Measurements from ENCODE around the gene WWOX.

Gene WWOX

GRCh38 chr16:78529881-78530280, 430.4 kb downstream of the WWOX start:
- DNase-seq (ENCODE audit: low read depth in 2 of 2) = no peak

GRCh38 chr16:78530283-78530682, 430.8 kb downstream of the WWOX start:
- no peak for DNase-seq (ENCODE audit: low read depth in 2 of 2)

- no peak for DNase-seq (ENCODE audit: low read depth in 2 of 2)
Measured at GRCh38 chr16:78535098-78535497, 435.6 kb downstream of the WWOX start.

DNA sequence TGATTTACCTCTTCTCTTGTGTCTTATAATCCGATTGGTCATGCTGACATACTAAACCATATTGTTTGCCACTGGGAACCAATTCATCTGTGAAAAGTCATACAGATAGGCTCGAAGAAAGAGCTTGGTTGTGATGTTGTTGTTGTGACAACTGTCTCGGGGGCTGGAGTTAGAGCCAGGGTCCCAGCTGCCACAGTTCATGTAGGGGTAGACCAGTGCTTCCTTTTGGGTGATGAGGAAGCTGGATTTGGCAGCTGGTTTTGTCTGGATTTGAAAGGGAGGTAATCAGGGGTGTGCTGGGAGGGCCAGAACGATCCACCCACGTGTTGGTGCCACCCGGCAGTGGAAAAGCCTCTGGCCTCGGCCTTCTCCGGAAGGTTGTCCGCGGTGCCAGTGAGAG, 438.1 kb downstream of the WWOX start:
- DNase-seq (ENCODE audit: low read depth in 2 of 2) = no peak

DNA sequence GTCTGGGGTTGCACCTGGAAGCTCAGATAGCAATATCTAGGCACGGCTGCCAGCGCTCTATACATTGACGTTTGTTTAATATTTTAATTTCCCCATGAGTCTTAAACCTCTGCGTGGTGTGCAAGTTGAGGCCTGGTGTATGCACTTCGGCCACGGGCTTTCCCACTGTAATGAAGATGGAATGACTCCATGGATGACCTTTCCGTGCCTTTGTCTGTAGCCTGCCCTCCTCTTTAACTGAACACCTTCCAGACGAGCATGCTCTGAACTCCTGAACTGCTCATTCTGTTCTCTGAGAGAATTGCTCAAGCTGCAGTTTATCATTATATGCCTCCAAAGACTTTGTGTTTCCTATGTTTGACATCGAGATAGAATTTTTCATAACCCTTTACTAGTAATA, 438.8 kb downstream of the WWOX start:
- no peak for DNase-seq (ENCODE audit: low read depth in 2 of 2)

DNA sequence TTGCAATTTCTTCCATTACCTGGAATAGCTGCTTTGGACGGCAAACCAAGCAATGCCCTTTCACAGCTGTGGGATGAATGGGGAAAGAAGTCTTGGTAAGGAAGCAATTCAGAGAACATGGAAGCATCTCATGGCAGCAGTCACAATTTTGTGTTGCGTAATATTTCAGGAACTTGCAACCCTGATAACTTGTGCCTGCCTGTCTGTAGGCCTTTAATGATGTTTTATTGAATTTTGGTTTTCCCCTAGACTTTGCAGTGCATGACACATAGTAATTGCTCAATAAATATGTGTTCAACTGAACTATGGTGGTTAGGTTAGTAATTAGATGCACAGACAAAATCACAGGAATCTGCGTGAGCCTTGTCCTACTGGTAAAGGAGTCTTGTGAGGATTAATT, 439.5 kb downstream of the WWOX start:
- no peak for DNase-seq (ENCODE audit: low read depth in 2 of 2)

GRCh38 chr16:78542419-78542818, 443.0 kb downstream of the WWOX start:
- DNase-seq (ENCODE audit: low read depth in 2 of 2) = no peak

- no peak for DNase-seq (ENCODE audit: low read depth in 2 of 2)
Measured at GRCh38 chr16:78543023-78543422, 443.6 kb downstream of the WWOX start.

- DNase-seq (ENCODE audit: low read depth in 2 of 2) = no peak
Measured at GRCh38 chr16:78549366-78549765, 449.9 kb downstream of the WWOX start.

DNA sequence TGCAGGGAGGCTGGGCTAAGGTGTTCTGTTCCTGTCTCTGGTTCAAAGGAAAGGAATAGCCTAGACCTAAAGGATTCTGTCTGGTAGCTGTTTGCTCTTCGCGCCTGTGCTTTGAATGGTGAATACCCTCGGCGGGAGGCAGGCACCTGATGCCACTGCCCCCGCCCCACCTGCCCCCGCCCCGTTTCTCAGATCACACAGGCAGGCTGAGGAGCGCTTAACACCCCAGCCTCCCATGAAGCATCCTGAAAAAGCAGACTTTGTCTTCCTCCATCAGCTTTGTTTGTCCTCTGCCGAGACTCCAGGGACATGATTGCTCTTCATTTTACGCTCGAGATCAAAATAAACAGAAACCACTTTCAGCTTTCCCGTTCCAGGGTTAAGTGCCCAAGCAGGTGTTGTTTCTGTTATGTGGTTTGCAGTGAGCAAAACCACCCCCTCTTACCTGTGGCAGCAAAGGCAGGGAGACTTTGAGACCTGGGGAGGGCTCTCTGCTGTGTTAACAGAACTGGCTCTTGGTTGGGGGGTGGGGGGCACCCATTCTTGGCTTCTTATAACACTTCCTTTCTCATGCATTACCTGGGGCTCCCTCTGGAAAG, 452.1 kb downstream of the WWOX start:
- no peak for DNase-seq (ENCODE audit: low read depth in 2 of 2)

DNA sequence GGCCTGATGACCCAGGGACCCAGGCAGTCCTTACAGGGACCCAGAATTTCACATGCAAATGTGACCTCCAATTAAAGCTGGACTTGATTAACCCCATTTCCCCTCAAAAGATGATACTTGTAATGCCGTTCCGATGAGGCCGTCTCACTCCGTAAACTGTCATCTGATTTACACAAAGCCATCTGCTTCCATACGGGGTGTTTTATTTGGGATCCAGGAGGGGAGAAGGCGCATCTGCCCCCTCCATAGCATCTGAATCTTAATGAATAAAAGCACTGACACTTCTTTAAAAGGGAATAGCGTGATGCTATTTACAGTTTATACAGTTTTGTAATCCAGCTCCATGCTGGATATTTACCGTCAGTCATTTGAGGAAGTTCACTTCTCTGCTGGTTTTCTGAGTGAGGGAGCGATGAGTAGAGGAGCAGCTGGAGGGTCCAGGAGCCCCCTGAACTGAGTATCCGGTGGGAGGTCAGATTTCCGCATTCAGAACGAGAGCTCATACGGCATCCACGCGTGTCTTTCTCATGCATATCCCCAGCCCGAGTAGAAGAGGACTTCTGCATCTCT, 452.7 kb downstream of the WWOX start:
- no peak for DNase-seq (ENCODE audit: low read depth in 2 of 2)

- no peak for DNase-seq (ENCODE audit: low read depth in 2 of 2)
Measured at GRCh38 chr16:78552716-78553115, 453.3 kb downstream of the WWOX start.

- DNase-seq (ENCODE audit: low read depth in 2 of 2) = no peak
Measured at GRCh38 chr16:78553268-78554039, 454.0 kb downstream of the WWOX start.

DNA sequence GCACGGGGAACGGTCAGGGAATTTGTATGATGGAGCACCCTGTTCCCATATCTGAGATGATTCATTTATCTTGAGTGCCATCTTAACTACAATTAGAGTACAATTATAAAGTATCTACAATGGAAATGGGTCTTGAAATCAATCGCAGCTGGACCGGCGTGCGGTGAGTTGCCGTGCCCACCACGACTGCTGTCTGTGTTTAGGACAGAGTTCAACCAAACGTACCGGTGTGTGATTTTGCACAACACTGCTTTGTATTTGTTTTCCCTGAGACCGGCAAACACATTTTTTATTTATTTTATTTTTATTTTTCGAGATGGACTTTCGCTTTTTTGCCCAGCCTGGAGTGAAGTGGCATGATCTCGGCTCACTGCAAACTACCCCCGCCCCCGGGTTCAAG, 457.0 kb downstream of the WWOX start:
- DNase-seq (ENCODE audit: low read depth in 2 of 2) = no peak

- no peak for DNase-seq (ENCODE audit: low read depth in 2 of 2)
Measured at GRCh38 chr16:78560997-78561396, 461.5 kb downstream of the WWOX start.

DNA sequence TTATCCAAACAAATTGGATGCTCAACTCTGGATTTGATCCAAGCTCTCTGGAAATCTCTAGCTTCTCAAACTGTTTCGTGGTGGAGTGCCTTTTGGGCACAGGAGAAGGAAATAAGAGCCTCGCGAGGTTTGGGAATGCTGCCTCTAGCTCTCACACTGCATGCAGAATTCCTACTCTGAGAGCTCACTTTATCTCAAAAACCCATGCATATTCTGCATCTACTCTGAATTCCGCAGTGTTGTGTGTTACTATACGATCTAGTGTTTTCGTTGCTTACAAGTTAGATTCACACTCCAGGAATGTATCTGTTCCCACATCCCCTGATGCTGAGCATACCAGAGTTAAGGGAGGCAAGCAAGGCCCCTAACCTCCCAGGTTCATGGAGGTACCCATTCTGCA, 462.7 kb downstream of the WWOX start:
- no peak for DNase-seq (ENCODE audit: low read depth in 2 of 2)

GRCh38 chr16:78562650-78563049, 463.2 kb downstream of the WWOX start:
- no peak for DNase-seq (ENCODE audit: low read depth in 2 of 2)

DNA sequence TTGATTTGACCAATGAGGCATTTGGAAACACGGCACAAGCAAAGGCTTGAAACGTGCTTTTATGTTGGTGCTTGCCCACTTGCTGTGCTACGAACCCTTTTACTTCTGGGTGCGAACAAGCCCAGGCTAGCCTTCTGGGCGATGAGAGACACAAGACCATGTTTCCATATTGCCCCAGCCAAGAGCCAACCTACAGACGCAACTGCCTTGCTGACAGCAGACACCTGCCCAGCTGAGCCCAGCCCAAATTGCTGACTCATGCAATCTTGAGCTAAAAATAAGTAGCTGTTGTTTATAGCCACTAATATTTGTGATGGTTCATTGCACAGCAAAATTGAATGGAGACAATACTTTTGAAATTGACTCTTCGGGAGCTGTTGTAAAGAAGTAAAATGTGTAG, 464.5 kb downstream of the WWOX start:
- no peak for DNase-seq (ENCODE audit: low read depth in 2 of 2)

- DNase-seq (ENCODE audit: low read depth in 2 of 2) = no peak
Measured at GRCh38 chr16:78566397-78567073, 467.1 kb downstream of the WWOX start.

GRCh38 chr16:78570399-78571141, 471.1 kb downstream of the WWOX start:
- no peak for DNase-seq (ENCODE audit: low read depth in 2 of 2)

DNA sequence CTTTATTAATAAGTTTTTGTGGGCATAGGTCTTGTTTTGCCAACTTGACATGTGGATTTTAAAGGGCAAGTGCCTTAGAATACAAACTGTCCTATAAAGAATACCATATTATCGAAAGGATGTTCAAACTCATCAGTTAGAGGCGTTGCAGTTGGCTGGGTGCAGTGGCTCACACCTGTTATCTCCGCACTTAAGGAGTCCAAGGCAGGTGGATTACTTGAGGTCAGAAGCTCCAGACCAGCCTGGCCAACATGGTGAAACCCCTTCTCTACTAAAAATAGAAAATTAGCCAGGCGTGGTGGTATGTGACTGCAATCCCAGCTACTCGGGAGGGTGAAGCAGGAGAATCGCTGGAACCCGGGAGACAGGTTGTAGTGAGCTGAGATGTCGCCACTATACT, 472.0 kb downstream of the WWOX start:
- no peak for DNase-seq (ENCODE audit: low read depth in 2 of 2)

GRCh38 chr16:78571898-78572358, 472.5 kb downstream of the WWOX start:
- no peak for DNase-seq (ENCODE audit: low read depth in 2 of 2)
